H9 (cell line): ENCODE data around the gene ZC3H10. TPM values are rescaled to one million over a fixed set of nuclear protein-coding genes. Genes with fewer than 3 reads are reported as not detected.

Experiments used
- DNase-seq: peaks from one replicate; pipeline ENCODE4 v3.0.0-alpha.2; 2017
- H2AFZ ChIP-seq: one replicate; pipeline ENCODE4 v1.6.1; 2013; ENCODE audit warnings: mild to moderate bottlenecking, low read length, control low read depth, moderate library complexity
- H2AK5ac ChIP-seq: 2 replicates; pipeline ENCODE4 v1.6.1; 2013; ENCODE audit warnings: low read length, control low read depth, mixed read lengths; ENCODE audit not compliant: insufficient read length
- H2BK120ac ChIP-seq: one replicate; pipeline ENCODE4 v1.6.1; 2013; ENCODE audit warnings: low read depth, mild to moderate bottlenecking, low read length, control low read depth, inconsistent platforms; ENCODE audit not compliant: poor library complexity, severe bottlenecking
- H2BK12ac ChIP-seq: 2 replicates; pipeline ENCODE4 v1.6.1; 2013; ENCODE audit warnings: low read length, control low read depth, mixed read lengths, low read depth; ENCODE audit not compliant: insufficient read length
- H2BK15ac ChIP-seq: 2 replicates; pipeline ENCODE4 v1.6.1; 2013; ENCODE audit warnings: low read depth, low read length, control low read depth
- H2BK20ac ChIP-seq: one replicate; pipeline ENCODE4 v1.6.1; 2013; ENCODE audit warnings: low read depth, mild to moderate bottlenecking, low read length, control low read depth, inconsistent platforms; ENCODE audit not compliant: poor library complexity, severe bottlenecking
- H2BK5ac ChIP-seq: 2 replicates; pipeline ENCODE4 v1.6.1; 2013; ENCODE audit warnings: low read length, control low read depth, mixed read lengths; ENCODE audit not compliant: insufficient read length
- H3K14ac ChIP-seq: 2 replicates; pipeline ENCODE4 v1.6.1; 2013; ENCODE audit warnings: low read length, control low read depth; ENCODE audit not compliant: insufficient read depth
- H3K18ac ChIP-seq: 2 replicates; pipeline ENCODE4 v1.6.1; 2013; ENCODE audit warnings: low read depth, mild to moderate bottlenecking, mixed read lengths, low read length, control low read depth; ENCODE audit not compliant: insufficient read length
- H3K23ac ChIP-seq: 2 replicates; pipeline ENCODE4 v1.6.1; 2013; ENCODE audit warnings: low read length, control low read depth, mixed read lengths, low read depth; ENCODE audit not compliant: insufficient read length
- H3K23me2 ChIP-seq: 2 replicates; pipeline ENCODE4 v1.6.1; 2013; ENCODE audit warnings: low read depth, mild to moderate bottlenecking, mixed read lengths, low read length, control low read depth; ENCODE audit not compliant: insufficient read length, poor library complexity, severe bottlenecking
- H3K27ac ChIP-seq: 2 replicates; pipeline ENCODE4 v1.5.1; 2013; ENCODE audit warnings: low read length, control low read depth, mixed read lengths, low read depth; ENCODE audit not compliant: insufficient read length
- H3K27me3 ChIP-seq: 2 replicates; pipeline ENCODE4 v1.6.1; 2013; ENCODE audit warnings: low read length, control low read depth, inconsistent platforms; ENCODE audit not compliant: insufficient read depth
- H3K4ac ChIP-seq: 2 replicates; pipeline ENCODE4 v1.6.1; 2013; ENCODE audit warnings: low read depth, mild to moderate bottlenecking, control low read depth, inconsistent platforms, low read length, moderate library complexity
- H3K4me1 ChIP-seq: 2 replicates; pipeline ENCODE4 v1.6.1; 2013; ENCODE audit warnings: low read length, control low read depth, inconsistent platforms; ENCODE audit not compliant: insufficient read depth
- H3K4me2 ChIP-seq: 2 replicates; pipeline ENCODE4 v1.6.1; 2013; ENCODE audit warnings: low read length, control low read depth, mixed read lengths; ENCODE audit not compliant: insufficient read length, insufficient read depth
- H3K56ac ChIP-seq: 2 replicates; pipeline ENCODE4 v1.6.1; 2013; ENCODE audit warnings: low read depth, mild to moderate bottlenecking, mixed read lengths, low read length, control low read depth; ENCODE audit not compliant: insufficient read length
- H3K79me1 ChIP-seq: 2 replicates; pipeline ENCODE4 v1.6.1; 2013; ENCODE audit warnings: low read depth, mild to moderate bottlenecking, moderate library complexity, low read length, control low read depth, inconsistent platforms; ENCODE audit not compliant: insufficient read depth, poor library complexity, severe bottlenecking
- H3K79me2 ChIP-seq: 2 replicates; pipeline ENCODE4 v1.6.1; 2013; ENCODE audit warnings: low read length, control low read depth, inconsistent platforms; ENCODE audit not compliant: insufficient read depth
- H3K9ac ChIP-seq: 2 replicates; pipeline ENCODE4 v1.6.1; 2013; ENCODE audit warnings: low read length, control low read depth, mixed read lengths; ENCODE audit not compliant: insufficient read length; ENCODE audit errors: extremely low read depth
- H3K9me3 ChIP-seq: one replicate; pipeline ENCODE4 v1.6.1; 2013; ENCODE audit warnings: low read depth, low read length, inconsistent platforms; ENCODE audit not compliant: control insufficient read depth
- H3T11ph ChIP-seq: one replicate; pipeline ENCODE4 v1.6.1; 2013; ENCODE audit warnings: mild to moderate bottlenecking, low read length, control low read depth, inconsistent platforms
- H4K20me1 ChIP-seq: one replicate; pipeline ENCODE4 v1.6.1; 2013; ENCODE audit not compliant: control insufficient read depth, insufficient read length, insufficient read depth
- H4K5ac ChIP-seq: 2 replicates; pipeline ENCODE4 v1.6.1; 2013; ENCODE audit warnings: low read depth, mild to moderate bottlenecking, mixed read lengths, low read length, control low read depth; ENCODE audit not compliant: insufficient read length
- H4K8ac ChIP-seq: replicated peaks from 2 replicates; pipeline ENCODE4 v1.6.1; 2013; ENCODE audit warnings: low read length, control low read depth, mixed read lengths, low read depth; ENCODE audit not compliant: insufficient read length
- H4K91ac ChIP-seq: 2 replicates; pipeline ENCODE4 v1.6.1; 2013; ENCODE audit warnings: low read depth, mild to moderate bottlenecking, moderate library complexity, mixed read lengths, low read length, control low read depth; ENCODE audit not compliant: insufficient read length
- H3K27ac Mint-ChIP-seq, 3 experiments: 2 replicates in 2 of 3; 3 replicates in 1 of 3; pipeline ENCODE4 v1.8.0; 2020 to 2021; ENCODE audit warnings: mixed read lengths in 3 of 3, mild to moderate bottlenecking in 1 of 3, moderate library complexity in 1 of 3
- H3K27me3 Mint-ChIP-seq: 2 replicates; pipeline ENCODE4 v1.8.0; 2021; ENCODE audit warnings: low read depth, mild to moderate bottlenecking, moderate library complexity, mixed read lengths
- H3K36me3 Mint-ChIP-seq, 3 experiments: 2 replicates in 2 of 3; 3 replicates in 1 of 3; pipeline ENCODE4 v1.8.0; 2020 to 2021; ENCODE audit warnings: low read depth in 3 of 3, mixed read lengths in 3 of 3; ENCODE audit not compliant: insufficient read depth in 1 of 3
- H3K4me1 Mint-ChIP-seq, 2 experiments: 2 replicates each; pipeline ENCODE4 v1.8.0; 2020; ENCODE audit warnings: mixed read lengths in 2 of 2
- H3K4me3 Mint-ChIP-seq, 2 experiments: 2 replicates in 1 of 2; 3 replicates in 1 of 2; pipeline ENCODE4 v1.8.0; 2020 to 2021; ENCODE audit warnings: mild to moderate bottlenecking in 2 of 2, mixed read lengths in 2 of 2, moderate library complexity in 1 of 2
- H3K9me3 Mint-ChIP-seq, 2 experiments: 2 replicates in 1 of 2; 3 replicates in 1 of 2; pipeline ENCODE4 v1.8.0; 2020; ENCODE audit warnings: mild to moderate bottlenecking in 2 of 2, mixed read lengths in 2 of 2, moderate library complexity in 1 of 2
- CTCF ChIP-seq: fragments of 200-600 bp; sonication (generic); conservative IDR thresholded peaks from 3 replicates; pipeline ENCODE4 v1.8.0; 2021; ENCODE audit warnings: antibody characterized with exemption, mild to moderate bottlenecking
- WGBS: extraction: QIAGEN DNeasy Blood & Tissue Kit; methylation state at CpG from one replicate; pipeline ENCODE4 v1.1.7; 2013; ENCODE audit warnings: missing lambda C conversion rate, low lambda C conversion rate, mixed read lengths; ENCODE audit not compliant: insufficient read length; ENCODE audit errors: extremely low coverage; 5-methylcytosine and 5-hydroxymethylcytosine counted together
- total RNA-seq: library from RNA; stranded (reverse); gene quantifications from 2 replicates; pipeline ENCODE4 v1.2.1, GENCODE V29; 2021

ZC3H10 gene
- total RNA-seq, 1 experiment from 2014 or later, result 9.4 TPM

GRCh38 chr12:56078931-56079722 is 38.9 kb upstream of the ZC3H10 start:
- no peak overlapping the region for H2BK15ac ChIP-seq
- H3K27me3 ChIP-seq, result no peaks in the 10 kb centered on the region; the same call in 1 of the 2 replicates
- H3K79me1 ChIP-seq, result no peaks in the 10 kb centered on the region
- H3K23ac ChIP-seq, result no peak overlapping the region
- H3K4me1 ChIP-seq, result 0 out of 2 replicates have a peak, but pooled peaks cover 4% of the 10 kb centered on the region
- no peak overlapping the region for H2BK120ac ChIP-seq
- peaks cover 13% of the 10 kb centered on the region for H3K23me2 ChIP-seq
- H3K27ac ChIP-seq, result peak overlapping the region; percentile 29
- peak; percentile 97 for DNase-seq
- no peak overlapping the region for H2BK20ac ChIP-seq
- H4K91ac ChIP-seq, result no peak overlapping the region
- peak overlapping the region; percentile 91 for H3K9ac ChIP-seq
- no peak overlapping the region for H2BK12ac ChIP-seq
- H4K5ac ChIP-seq, result no peak overlapping the region
- no peak overlapping the region for H3K56ac ChIP-seq
- no peak overlapping the region for H3T11ph ChIP-seq
- H2AK5ac ChIP-seq, result no peak overlapping the region
- H3K4ac ChIP-seq, result no peak overlapping the region
- peak overlapping the region; percentile 99 for H3K18ac ChIP-seq
- Mint-ChIP-seq H3K36me3 (peaks cover 0 to 8% (median 7%) of the 10 kb centered on the region in 3 experiments), H3K4me1 (peaks cover 19 to 22% of the 10 kb centered on the region in 2 experiments), H3K9me3 (peaks cover 3% of the 10 kb centered on the region in 2 experiments; a peak in 4 of 5 replicates), H3K4me3 (peak overlapping the region; percentile 83 to 93), H3K27me3 (no peaks in the 10 kb centered on the region), H3K27ac (peak overlapping the region; percentile 94 to 98 (median 98); a peak in 6 of 7 replicates)
- H4K8ac ChIP-seq, result no peak overlapping the region
- no peak overlapping the region for H2AFZ ChIP-seq
- H3K14ac ChIP-seq, result peak overlapping the region; percentile 97
- no peak overlapping the region for H2BK5ac ChIP-seq
- no peaks in the 10 kb centered on the region for H3K9me3 ChIP-seq
- WGBS, result no CpG with 5 or more reads among the region's 50 CpGs
- no peaks in the 10 kb centered on the region for H4K20me1 ChIP-seq
- peaks cover 7% of the 10 kb centered on the region; the same call in 1 of the 2 replicates for H3K79me2 ChIP-seq
- peak; percentile 84 for TF ChIP-seq CTCF
- peak overlapping the region; percentile 57 for H3K4me2 ChIP-seq
